ENCODE results near the gene TRIM59. TPM values are rescaled to one million over a fixed set of nuclear protein-coding genes. Genes with fewer than 3 reads are reported as not detected.
A peak's percentile ranks its signal among the peaks of the same experiment; 100 is the strongest.

Gene TRIM59
- total and polyA plus RNA-seq, 9 of the 15 experiments (the other 6 are each of a cell fraction or from before 2014, with no cell fraction given) = 16.8 to 101 (median 34.8) TPM

GRCh38 chr3:160399125-160400029, 50.2 kb downstream of the TRIM59 start, which contains the start of the genes IFT80 and SMC4 (continued):
- TF ChIP-seq ZNF431 (CRISPR knock-in tag; IDR thresholded peaks at IDR 0.05) (peak; percentile 42; the same call in 1 of the 2 replicates), AFF4 (CRISPR knock-in tag; IDR thresholded peaks at IDR 0.05) (peak; percentile 64; the same call in 1 of the 2 replicates), MEIS2 (IDR thresholded peaks at IDR 0.05; ENCODE audit: partially characterized antibody) (peak; percentile 88), RBM14 (IDR thresholded peaks at IDR 0.05; ENCODE audit: borderline replicate concordance, insufficient read depth, low read depth, low read length) (no peak), ZNF384 (IDR thresholded peaks at IDR 0.05; ENCODE audit: low read depth, low read length) (peak; percentile 97), ZBTB2 (IDR thresholded peaks at IDR 0.05) (peak; percentile 99), HDAC3 (IDR thresholded peaks at IDR 0.05; ENCODE audit: borderline replicate concordance, partially characterized antibody) (peak; percentile 57), REST (IDR thresholded peaks at IDR 0.05; ENCODE audit: borderline replicate concordance) (no peak), REST (CRISPR knock-in tag; IDR thresholded peaks at IDR 0.05; ENCODE audit: low read depth) (no peak), ARHGAP35 (IDR thresholded peaks at IDR 0.05; ENCODE audit: partially characterized antibody) (peak; percentile 86), STAT5A (IDR thresholded peaks at IDR 0.05; ENCODE audit: borderline replicate concordance, low read length) (peak; percentile 36; the same call in 1 of the 2 replicates)
